Body of pancreas (tissue), 4 donors: Measurements from ENCODE around the gene ADGRG2.

ENCODE experiments used
- POLR2A ChIP-seq, 3 donors: fragments of 450-650 bp; IDR thresholded peaks; one replicate each; pipeline ENCODE4 v1.6.1; 2016; ENCODE audit warnings: antibody characterized with exemption in 3 of 3, mild to moderate bottlenecking in 2 of 3
- TF ChIP-seq, protein P1 (sequence below), 7 experiments: fragments of 450-650 bp in 4 of 7; fragments of 200-600 bp in 3 of 7; sonication (generic) in 3 of 7; IDR thresholded peaks; one replicate each; pipeline ENCODE4 v1.5.1; 2016 to 2019; ENCODE audit warnings: antibody characterized with exemption in 7 of 7

- TF ChIP-seq, protein P1, sequence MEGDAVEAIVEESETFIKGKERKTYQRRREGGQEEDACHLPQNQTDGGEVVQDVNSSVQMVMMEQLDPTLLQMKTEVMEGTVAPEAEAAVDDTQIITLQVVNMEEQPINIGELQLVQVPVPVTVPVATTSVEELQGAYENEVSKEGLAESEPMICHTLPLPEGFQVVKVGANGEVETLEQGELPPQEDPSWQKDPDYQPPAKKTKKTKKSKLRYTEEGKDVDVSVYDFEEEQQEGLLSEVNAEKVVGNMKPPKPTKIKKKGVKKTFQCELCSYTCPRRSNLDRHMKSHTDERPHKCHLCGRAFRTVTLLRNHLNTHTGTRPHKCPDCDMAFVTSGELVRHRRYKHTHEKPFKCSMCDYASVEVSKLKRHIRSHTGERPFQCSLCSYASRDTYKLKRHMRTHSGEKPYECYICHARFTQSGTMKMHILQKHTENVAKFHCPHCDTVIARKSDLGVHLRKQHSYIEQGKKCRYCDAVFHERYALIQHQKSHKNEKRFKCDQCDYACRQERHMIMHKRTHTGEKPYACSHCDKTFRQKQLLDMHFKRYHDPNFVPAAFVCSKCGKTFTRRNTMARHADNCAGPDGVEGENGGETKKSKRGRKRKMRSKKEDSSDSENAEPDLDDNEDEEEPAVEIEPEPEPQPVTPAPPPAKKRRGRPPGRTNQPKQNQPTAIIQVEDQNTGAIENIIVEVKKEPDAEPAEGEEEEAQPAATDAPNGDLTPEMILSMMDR (IDR thresholded peaks at IDR 0.05) = no peak
- TF ChIP-seq POLR2A (IDR thresholded peaks at IDR 0.05) = no peak
Observed at GRCh38 chrX:19094654-19095053, 27.6 kb downstream of the ADGRG2 start.
